CD4-positive, alpha-beta T cell treated with Interleukin-2 at 100 ng/mL for 4 hours (primary cell): ENCODE results near the gene HNF4A.

Source experiments
- DNase-seq: peaks from one replicate; pipeline ENCODE4 v3.0.0-alpha.2; 2020; ENCODE audit warnings: low spot score

HNF4A gene

GRCh38 chr20:44406572-44407137 lies 51.2 kb downstream of the HNF4A start:
- DNase-seq = no peak

- DNase-seq = no peak
Observed at GRCh38 chr20:44407402-44408184, 52.1 kb downstream of the HNF4A start.

DNA sequence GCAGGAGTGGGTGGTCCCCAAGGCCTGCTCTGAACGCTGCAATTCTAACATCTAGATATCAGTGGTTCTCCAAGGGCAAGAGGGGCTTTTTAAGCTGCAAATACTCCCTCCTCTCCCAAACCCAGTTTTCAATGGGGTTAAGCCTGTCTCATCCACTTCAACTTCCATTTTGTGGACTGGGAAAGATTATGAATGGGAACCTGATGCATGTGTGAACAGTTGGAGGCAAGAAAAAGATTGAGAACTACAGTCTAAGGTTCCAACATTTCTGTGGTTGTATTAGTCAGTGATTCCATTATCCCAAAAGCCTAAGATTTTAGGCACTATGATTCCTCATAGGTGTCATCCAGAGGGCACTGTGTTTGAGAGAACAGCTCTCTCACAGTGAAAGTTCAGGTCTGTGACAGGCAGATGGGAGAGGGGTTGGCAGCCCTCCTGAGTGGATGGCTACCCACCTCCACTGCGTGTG lies 53.7 kb downstream of the HNF4A start:
- no peak for DNase-seq

DNA sequence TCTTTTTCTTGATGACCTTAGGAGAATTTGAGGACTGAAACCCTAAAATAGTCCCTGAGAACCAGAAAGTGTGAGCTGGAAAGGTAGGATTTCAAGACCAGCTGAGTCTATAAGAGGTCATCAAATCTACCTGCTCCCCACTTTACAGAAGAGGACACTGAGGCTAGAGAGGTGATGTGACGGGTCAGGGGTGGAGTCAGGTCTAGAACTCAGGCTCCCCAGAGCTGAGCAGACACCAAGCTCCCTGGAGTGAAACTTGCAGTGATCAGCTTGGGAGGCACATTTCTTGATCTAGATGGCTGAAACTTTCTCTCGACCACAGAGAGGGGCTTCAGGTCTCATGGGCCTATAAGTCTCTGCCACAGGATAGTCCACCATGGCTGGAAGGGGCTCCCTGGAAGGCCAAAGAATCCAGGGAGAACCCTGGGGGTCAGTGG lies 55.1 kb downstream of the HNF4A start:
- no peak for DNase-seq

DNA sequence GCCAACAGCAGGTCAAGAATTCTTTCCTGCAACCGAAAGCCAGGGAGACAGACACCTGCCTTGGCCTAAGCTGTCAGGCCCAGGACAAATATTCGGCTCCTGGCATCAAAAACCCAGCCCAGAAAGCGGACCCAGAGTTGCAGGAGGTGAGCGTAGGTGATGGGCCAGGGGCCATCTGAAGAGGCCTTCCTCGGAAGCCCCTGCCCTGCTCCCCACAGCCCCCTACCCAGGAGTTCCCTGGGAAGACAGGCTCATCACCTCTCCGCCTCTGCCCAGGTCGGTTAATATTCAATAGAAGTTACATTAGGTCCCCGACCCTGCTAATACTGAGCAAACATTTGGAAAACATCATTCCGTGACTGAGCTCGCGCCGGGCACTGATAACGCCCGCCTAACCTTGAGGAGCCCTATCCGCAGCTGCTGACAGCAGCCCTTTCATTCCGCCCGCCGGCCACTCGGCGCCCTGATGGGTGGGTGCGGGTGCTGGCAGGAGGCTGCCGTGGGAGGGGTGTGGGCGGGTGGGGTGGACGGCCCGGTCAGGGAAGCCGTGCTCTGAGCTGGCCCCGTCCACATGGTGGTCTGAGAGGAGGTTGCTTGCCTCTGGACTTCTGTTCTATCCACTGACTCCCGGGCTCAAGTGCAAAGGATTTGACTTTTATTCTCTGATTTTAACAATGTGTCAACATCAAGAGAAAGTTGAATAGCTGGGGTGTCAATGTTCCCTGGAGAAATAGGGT lies 55.7 kb downstream of the HNF4A start:
- DNase-seq = no peak

GRCh38 chr20:44411757-44412401 lies 56.4 kb downstream of the HNF4A start:
- no peak for DNase-seq

GRCh38 chr20:44412402-44413144 lies 57.1 kb downstream of the HNF4A start:
- DNase-seq = no peak

DNA sequence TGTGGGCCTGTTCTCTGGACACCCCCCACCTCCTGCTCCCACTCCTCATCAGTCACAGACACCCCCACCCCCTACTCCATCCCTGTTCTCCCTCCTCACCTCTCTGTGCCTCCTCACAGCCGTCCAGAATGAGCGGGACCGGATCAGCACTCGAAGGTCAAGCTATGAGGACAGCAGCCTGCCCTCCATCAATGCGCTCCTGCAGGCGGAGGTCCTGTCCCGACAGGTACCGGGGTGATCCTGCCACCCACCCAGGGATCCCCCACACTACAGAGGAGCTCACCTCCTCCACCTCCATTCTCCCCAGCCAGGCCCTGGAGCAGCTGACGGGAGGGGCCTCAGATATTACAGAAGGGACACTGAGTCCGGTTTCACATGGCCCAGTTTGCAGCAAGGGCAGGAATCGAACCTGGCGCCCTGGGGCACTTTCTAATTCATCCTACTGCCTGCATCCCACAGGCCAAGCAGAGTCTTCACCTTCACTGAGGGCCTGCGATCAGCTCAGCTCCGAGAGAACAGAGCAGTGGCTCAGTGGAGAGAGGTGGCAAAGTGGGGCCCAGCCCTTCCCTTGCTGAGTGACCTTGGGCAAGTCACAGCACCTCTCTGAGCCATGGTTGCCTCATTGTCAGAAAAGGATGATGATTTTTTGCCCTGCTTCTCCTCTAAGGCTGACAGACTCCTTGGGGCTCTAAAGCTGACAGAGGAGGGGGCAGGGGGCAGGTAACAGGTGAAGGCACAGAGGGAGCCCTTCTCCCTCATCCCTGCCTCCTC lies 58.3 kb downstream of the HNF4A start:
- no peak for DNase-seq

GRCh38 chr20:44414346-44414714 lies 58.8 kb downstream of the HNF4A start:
- DNase-seq = no peak

DNA sequence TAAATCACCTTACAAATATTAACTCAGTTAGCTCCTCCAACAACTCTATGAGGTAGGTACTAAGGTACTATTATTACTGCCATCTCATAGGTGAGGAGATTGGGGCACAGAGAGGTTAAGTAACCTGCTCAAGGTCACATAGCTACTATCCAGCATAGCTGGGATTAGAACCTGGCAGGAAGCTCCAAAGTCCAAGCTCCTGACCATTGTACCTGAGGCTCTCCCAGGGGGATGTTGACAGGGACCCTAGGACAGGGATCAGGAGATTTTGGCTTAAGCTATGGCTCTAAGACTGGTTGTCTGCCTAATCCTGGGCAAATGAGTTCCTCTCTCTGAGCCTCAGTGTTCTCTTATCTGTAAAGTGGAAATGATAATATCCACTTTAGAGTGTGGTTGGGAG lies 59.3 kb downstream of the HNF4A start:
- no peak for DNase-seq

DNA sequence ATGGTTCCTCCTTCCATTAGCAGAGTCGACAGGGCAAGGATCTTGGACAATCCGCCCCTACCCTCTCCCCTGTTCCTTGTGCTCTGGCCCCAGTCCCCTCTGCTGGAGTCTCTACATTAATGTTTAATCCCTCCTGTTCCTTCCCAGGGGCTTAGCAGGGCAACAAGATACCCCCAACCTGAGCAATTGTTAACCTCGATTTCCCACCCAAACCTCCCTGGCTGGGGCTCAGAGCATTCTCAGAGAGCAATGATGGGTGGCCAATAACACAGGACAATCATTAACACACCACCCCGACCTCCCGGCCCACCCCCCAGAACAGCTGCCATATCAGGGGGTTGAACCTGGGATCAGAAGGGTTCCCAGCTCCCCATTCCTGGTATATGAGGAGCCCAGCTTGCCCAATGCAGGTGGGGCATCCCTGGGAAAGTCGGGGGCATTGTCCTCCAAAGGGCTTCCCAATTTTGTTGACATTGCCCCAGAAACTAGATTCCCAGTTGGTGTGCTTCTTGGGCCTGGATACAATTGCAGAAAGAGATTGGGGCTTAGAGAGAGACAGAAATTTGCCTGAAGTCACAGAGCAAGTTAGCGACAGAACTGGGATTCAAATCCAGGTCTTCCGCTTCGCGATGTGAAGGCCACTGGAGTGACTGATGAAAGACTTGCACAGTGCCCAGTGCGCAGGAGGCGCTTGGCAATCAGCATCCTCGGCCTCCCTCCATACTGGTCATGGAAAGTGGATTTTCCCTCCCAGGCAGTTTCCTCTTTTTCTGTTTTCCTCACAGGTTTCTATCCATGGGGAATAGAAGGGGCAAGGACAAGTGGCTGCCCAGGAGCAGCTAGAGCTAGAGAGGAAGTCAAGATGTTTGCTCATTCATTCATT lies 60.6 kb downstream of the HNF4A start:
- no peak for DNase-seq

- no peak for DNase-seq
Observed at GRCh38 chr20:44418069-44418905, 62.8 kb downstream of the HNF4A start.

- no peak for DNase-seq
Observed at GRCh38 chr20:44419131-44419844, 63.8 kb downstream of the HNF4A start.

DNA sequence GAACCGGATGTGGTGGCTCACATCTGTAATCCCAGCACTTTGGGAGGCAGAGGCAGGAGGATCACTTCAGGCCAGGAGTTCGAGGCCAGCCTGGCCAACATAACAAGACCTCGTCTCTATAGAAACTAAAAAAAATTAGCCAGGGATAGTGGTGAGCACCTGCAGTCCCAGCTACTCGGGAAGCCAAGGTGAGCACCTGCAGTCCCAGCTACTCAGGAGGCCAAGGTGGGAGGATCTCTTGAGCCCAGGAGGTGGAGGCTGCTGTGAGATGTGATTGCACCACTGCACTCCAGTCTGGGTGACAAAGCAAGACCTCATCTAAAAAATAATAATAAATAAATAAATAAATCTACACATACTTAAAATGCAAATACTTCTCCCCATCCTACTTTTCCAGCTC lies 65.0 kb downstream of the HNF4A start:
- no peak for DNase-seq

GRCh38 chr20:44422083-44422482 lies 66.6 kb downstream of the HNF4A start:
- no peak for DNase-seq

DNA sequence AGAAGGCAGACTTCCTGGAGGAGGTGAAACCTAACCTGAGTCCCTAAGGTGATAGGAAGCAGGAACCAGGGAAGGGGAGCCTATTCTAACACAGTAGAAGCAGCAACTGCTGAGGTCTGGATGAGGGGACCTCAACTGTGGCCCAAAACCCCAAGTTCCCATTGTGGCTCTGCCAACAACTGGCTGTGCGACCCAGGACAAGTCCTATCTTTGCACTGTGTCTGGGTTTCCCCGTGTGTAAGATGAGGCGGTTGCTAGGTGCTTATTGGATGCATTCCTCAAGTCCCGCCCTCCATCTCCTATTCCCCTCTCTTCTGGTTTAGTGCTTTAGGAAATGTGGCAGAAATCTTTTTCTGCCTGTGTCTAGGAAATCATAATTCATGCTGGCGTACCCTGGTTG lies 68.0 kb downstream of the HNF4A start:
- DNase-seq = no peak

DNA sequence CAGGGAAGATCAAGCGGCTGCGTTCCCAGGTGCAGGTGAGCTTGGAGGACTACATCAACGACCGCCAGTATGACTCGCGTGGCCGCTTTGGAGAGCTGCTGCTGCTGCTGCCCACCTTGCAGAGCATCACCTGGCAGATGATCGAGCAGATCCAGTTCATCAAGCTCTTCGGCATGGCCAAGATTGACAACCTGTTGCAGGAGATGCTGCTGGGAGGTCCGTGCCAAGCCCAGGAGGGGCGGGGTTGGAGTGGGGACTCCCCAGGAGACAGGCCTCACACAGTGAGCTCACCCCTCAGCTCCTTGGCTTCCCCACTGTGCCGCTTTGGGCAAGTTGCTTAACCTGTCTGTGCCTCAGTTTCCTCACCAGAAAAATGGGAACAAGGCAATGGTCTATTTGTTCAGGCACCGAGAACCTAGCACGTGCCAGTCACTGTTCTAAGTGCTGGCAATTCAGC lies 68.6 kb downstream of the HNF4A start:
- DNase-seq = no peak

GRCh38 chr20:44425923-44426322 lies 70.4 kb downstream of the HNF4A start:
- DNase-seq = no peak
